Gastrocnemius medialis (tissue), 4 donors: Measurements from ENCODE around the gene ROBO4. TPM values are rescaled to one million over a fixed set of nuclear protein-coding genes. Genes with fewer than 3 reads are reported as not detected.

ENCODE experiments used
- ATAC-seq, 2 donors: fragments of 150-250 bp; one replicate each; pipeline ENCODE4 v1.9.1; 2016
- DNase-seq, 2 donors: peaks; one replicate each; pipeline ENCODE4 v3.0.0-alpha.2; 2019
- H3K27ac ChIP-seq, 4 donors: fragments of 200-600 bp; sonication (generic); 1 replicate in 1 of 4; 2 replicates in 3 of 4; pipeline ENCODE4 v1.5.1; 2016 to 2018; ENCODE audit warnings: mild to moderate bottlenecking in 2 of 4, moderate library complexity in 1 of 4
- H3K27me3 ChIP-seq, 3 donors: fragments of 200-600 bp; sonication (generic) in 2 of 3; 1 replicate in 1 of 3; 2 replicates in 2 of 3; pipeline versions ENCODE4 v1.5.1 to v1.6.0; 2016 to 2019; ENCODE audit warnings: mild to moderate bottlenecking in 1 of 3, moderate library complexity in 1 of 3
- H3K36me3 ChIP-seq, 2 donors: fragments of 200-600 bp; sonication (generic) in 1 of 2; one replicate each; pipeline ENCODE4 v1.5.1; 2017 to 2018
- H3K4me1 ChIP-seq, 2 donors: fragments of 200-600 bp; sonication (generic) in 1 of 2; one replicate each; pipeline ENCODE4 v1.5.1; 2016 to 2017; ENCODE audit warnings: mild to moderate bottlenecking in 2 of 2
- H3K4me3 ChIP-seq, 4 donors: fragments of 200-600 bp; sonication (generic) in 3 of 4; 1 replicate in 1 of 4; 2 replicates in 3 of 4; pipeline ENCODE4 v1.5.1; 2016 to 2019; ENCODE audit warnings: mild to moderate bottlenecking in 2 of 4
- H3K9me3 ChIP-seq, 3 donors: fragments of 200-600 bp; sonication (generic) in 2 of 3; 1 replicate in 1 of 3; 2 replicates in 2 of 3; pipeline ENCODE4 v1.5.1; 2016 to 2019
- POLR2A ChIP-seq, 2 donors: fragments of 450-650 bp; IDR thresholded peaks; one replicate each; pipeline ENCODE4 v1.6.1; 2017; ENCODE audit warnings: antibody characterized with exemption in 2 of 2, mild to moderate bottlenecking in 2 of 2, moderate library complexity in 2 of 2
- in situ Hi-C, 4 donors: fragments of 200-750 bp; cut with MboI; loops; one replicate each; pipeline versions ENCODE4 v1.15.0 to v1.8.0; 2017; ENCODE audit warnings: low sequenced_read_pairs in 4 of 4
- intact Hi-C: fragments of 100-400 bp; cut with DNase I; formaldehyde crosslinking; loops from one replicate; pipeline ENCODE4 v1.15.1; 2023; ENCODE audit warnings: low total_unique reads
- total RNA-seq, 4 donors: library from RNA; depleted of rRNA; stranded (reverse); fragments of >200 nt; gene quantifications; one replicate each; pipeline versions ENCODE4 v1.1.0 to v1.2.3, GENCODE V29; 2016
- TF ChIP-seq, protein P1 (sequence below), 5 experiments: fragments of 450-650 bp in 3 of 5; fragments of 200-600 bp in 2 of 5; sonication (generic) in 2 of 5; IDR thresholded peaks in 4 of 5; conservative IDR thresholded peaks in 1 of 5; 1 replicate in 4 of 5; 2 replicates in 1 of 5; pipeline ENCODE4 v1.5.1; 2016 to 2019; ENCODE audit warnings: antibody characterized with exemption in 5 of 5, mild to moderate bottlenecking in 3 of 5, moderate library complexity in 3 of 5

ROBO4 gene
- total RNA-seq, 4 donors from 2014 or later = 7.6 to 18.7 (median 14.7) TPM

DNA sequence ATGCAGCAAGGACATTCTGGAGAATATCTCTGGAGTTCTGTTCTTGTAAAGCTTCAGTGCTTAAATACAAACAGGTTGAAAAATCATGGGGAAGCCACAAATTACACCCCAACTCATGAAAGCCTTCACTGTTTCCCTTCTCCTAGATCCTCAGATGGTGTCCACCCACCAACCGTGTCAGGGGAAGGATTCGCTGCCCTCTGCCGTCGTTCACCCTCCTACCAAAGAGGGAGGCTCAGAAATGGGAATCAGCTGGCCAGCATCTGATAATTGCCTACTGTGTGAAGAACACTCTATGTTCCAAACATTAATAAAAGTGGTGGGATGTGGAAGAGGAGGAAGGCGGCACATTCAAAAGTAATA is 45.6 kb upstream of the ROBO4 start:
- Histone ChIP-seq H3K4me1 (no peaks in the 10 kb centered on the region), H3K9me3 (no peaks in the 10 kb centered on the region), H3K4me3 (no peak overlapping the region), H3K27ac (no peak overlapping the region), H3K36me3 (no peaks in the 10 kb centered on the region), H3K27me3 (no peaks in the 10 kb centered on the region)
- intact Hi-C loops (no loop called here), in situ Hi-C loops (no loop called here)
- DNase-seq (no peak), ATAC-seq (no peak)
- TF ChIP-seq, protein P1, sequence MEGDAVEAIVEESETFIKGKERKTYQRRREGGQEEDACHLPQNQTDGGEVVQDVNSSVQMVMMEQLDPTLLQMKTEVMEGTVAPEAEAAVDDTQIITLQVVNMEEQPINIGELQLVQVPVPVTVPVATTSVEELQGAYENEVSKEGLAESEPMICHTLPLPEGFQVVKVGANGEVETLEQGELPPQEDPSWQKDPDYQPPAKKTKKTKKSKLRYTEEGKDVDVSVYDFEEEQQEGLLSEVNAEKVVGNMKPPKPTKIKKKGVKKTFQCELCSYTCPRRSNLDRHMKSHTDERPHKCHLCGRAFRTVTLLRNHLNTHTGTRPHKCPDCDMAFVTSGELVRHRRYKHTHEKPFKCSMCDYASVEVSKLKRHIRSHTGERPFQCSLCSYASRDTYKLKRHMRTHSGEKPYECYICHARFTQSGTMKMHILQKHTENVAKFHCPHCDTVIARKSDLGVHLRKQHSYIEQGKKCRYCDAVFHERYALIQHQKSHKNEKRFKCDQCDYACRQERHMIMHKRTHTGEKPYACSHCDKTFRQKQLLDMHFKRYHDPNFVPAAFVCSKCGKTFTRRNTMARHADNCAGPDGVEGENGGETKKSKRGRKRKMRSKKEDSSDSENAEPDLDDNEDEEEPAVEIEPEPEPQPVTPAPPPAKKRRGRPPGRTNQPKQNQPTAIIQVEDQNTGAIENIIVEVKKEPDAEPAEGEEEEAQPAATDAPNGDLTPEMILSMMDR (IDR thresholded peaks at IDR 0.05 in 4 of 5, conservative IDR thresholded peaks at IDR 0.05 in 1 of 5) = no peak
- TF ChIP-seq POLR2A (IDR thresholded peaks at IDR 0.05) = no peak

- Histone ChIP-seq H3K27ac (no peak overlapping the region), H3K9me3 (no peaks in the 10 kb centered on the region)
Observed at GRCh38 chr11:124942466-124943253, 45.0 kb upstream of the ROBO4 start.

GRCh38 chr11:124941703-124942102 is 44.0 kb upstream of the ROBO4 start:
- in situ Hi-C loops = no loop called here
- Histone ChIP-seq H3K4me3 (no peak overlapping the region), H3K9me3 (no peaks in the 10 kb centered on the region), H3K27me3 (no peaks in the 10 kb centered on the region), H3K27ac (no peak overlapping the region), H3K36me3 (no peaks in the 10 kb centered on the region), H3K4me1 (no peaks in the 10 kb centered on the region)
- intact Hi-C loops = no loop called here
- ATAC-seq (no peak), DNase-seq (no peak)
- TF ChIP-seq POLR2A (IDR thresholded peaks at IDR 0.05) = no peak
- TF ChIP-seq, protein P1 (IDR thresholded peaks at IDR 0.05 in 4 of 5, conservative IDR thresholded peaks at IDR 0.05 in 1 of 5) = no peak

More at GRCh38 chr11:124942466-124943253, 45.0 kb upstream of the ROBO4 start:
- intact Hi-C loops (no loop called here), in situ Hi-C loops (no loop called here)
- H3K27me3 ChIP-seq = no peaks in the 10 kb centered on the region
- H3K4me1 ChIP-seq = no peaks in the 10 kb centered on the region
- ATAC-seq (no peak), DNase-seq (no peak)
- H3K36me3 ChIP-seq = no peaks in the 10 kb centered on the region
- TF ChIP-seq, protein P1 (IDR thresholded peaks at IDR 0.05 in 4 of 5, conservative IDR thresholded peaks at IDR 0.05 in 1 of 5) = no peak
- TF ChIP-seq POLR2A (IDR thresholded peaks at IDR 0.05) = no peak
- H3K4me3 ChIP-seq = no peak overlapping the region

DNA sequence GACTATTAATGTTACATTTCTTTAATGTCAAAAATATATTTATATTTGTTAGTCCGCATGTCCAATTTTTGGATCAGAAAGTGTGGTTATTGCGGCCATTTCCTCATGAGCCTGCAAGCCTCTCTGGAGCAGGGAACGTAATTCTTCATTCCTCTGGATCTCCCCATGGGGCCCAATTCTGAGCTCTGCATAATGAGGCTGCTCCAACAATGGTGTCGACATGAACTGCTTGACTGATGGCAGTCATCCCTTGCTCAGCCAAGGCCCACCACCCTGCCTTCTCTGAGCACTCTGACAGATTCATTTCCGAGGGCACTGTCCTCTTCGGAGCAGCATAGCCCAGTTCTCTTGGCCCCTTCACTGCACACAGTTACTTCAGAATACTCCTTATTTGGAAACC is 41.3 kb upstream of the ROBO4 start:
- Histone ChIP-seq H3K4me3 (no peak overlapping the region), H3K27ac (no peak overlapping the region), H3K4me1 (no peaks in the 10 kb centered on the region), H3K27me3 (no peaks in the 10 kb centered on the region), H3K9me3 (no peaks in the 10 kb centered on the region), H3K36me3 (no peaks in the 10 kb centered on the region)
- DNase-seq (no peak), ATAC-seq (no peak)
- in situ Hi-C loops = no loop called here
- intact Hi-C loops = no loop called here
- TF ChIP-seq POLR2A (IDR thresholded peaks at IDR 0.05) = no peak
- TF ChIP-seq, protein P1 (IDR thresholded peaks at IDR 0.05 in 4 of 5, conservative IDR thresholded peaks at IDR 0.05 in 1 of 5) = no peak
